SJSA1 (cell line): ENCODE data around the gene USP14. TPM values are rescaled to one million over a fixed set of nuclear protein-coding genes. Genes with fewer than 3 reads are reported as not detected.

ENCODE experiments used
- total RNA-seq: library from RNA; depleted of rRNA; stranded (reverse); fragments of >200 nt; shearing (Covaris generic); gene quantifications from 2 replicates; pipeline ENCODE4 v1.2.3, GENCODE V29; 2014; rRNA removed

USP14 gene
- total RNA-seq, 1 experiment from 2014 or later: 27.3 TPM

Other genes with a start within 250 kb of the USP14 start
- 1.1 and 3.9 TPM in 2 replicates for gene TUBB8B, start 108.9 kb upstream of the USP14 start, total RNA-seq
- 42.2 and 44.8 TPM in 2 replicates for gene THOC1, start 109.5 kb downstream of the USP14 start, total RNA-seq